Mammary microvascular endothelial cell (primary cell): ENCODE results near the gene ARHGAP33. TPM values are rescaled to one million over a fixed set of nuclear protein-coding genes. Genes with fewer than 3 reads are reported as not detected.

Experiments
- total RNA-seq: library from RNA; depleted of rRNA; stranded (reverse); fragments of >200 nt; gene quantifications from 2 replicates; pipeline ENCODE4 v1.2.3, GENCODE V29; 2015

The ARHGAP33 gene
- 2.1 and 2.6 TPM in 2 replicates for total RNA-seq

GRCh38 chr19:35775298-35776101 lies at the start of gene ARHGAP33:
TSS of gene ARHGAP33 (plus strand) at chr19:35775564. CDS start at chr19:35775659, 95 bp downstream.

GRCh38 chr19:35742121-35742724 lies 33.1 kb upstream of the ARHGAP33 start, which contains the start of gene IGFLR1:
TSS of gene IGFLR1 (minus strand) at chr19:35742452. CDS start at chr19:35741180, 1,272 bp downstream.

GRCh38 chr19:35745328-35746086 lies 29.9 kb upstream of the ARHGAP33 start, which contains the start of the genes PSENEN and U2AF1L4:
TSS of gene PSENEN (plus strand) at chr19:35745651. CDS start at chr19:35745931, 280 bp downstream.
TSS of gene U2AF1L4 (minus strand) at chr19:35745418. CDS start at chr19:35745391, 27 bp downstream.

GRCh38 chr19:35748106-35749020 lies 27.0 kb upstream of the ARHGAP33 start, which contains the start of gene LIN37:
TSS of gene LIN37 (plus strand) at chr19:35748576. CDS start at chr19:35748725, 149 bp downstream.

GRCh38 chr19:35756377-35757230 lies 18.8 kb upstream of the ARHGAP33 start, which contains the start of gene HSPB6:
TSS of gene HSPB6 (minus strand) at chr19:35757029. CDS start at chr19:35757008, 21 bp downstream.

GRCh38 chr19:35757749-35758608 lies 17.4 kb upstream of the ARHGAP33 start, which contains the start of gene PROSER3:
TSS of gene PROSER3 (plus strand) at chr19:35758176. CDS start at chr19:35758216, 40 bp downstream.

GRCh38 chr19:35812220-35813042 lies 37.1 kb downstream of the ARHGAP33 start, which contains the start of gene PRODH2:
TSS of gene PRODH2 (minus strand) at chr19:35812845. CDS start at chr19:35812805, 40 bp downstream.

Other genes with a start within 250 kb of the ARHGAP33 start
- gene SBSN, start 247.3 kb upstream of the ARHGAP33 start, total RNA-seq = not detected in 2 replicates
- gene GAPDHS, start 242.1 kb upstream of the ARHGAP33 start, total RNA-seq = not detected in 2 replicates
- gene TMEM147, start 229.9 kb upstream of the ARHGAP33 start, total RNA-seq = 97.0 and 97.3 TPM in 2 replicates
- gene ATP4A, start 211.9 kb upstream of the ARHGAP33 start, total RNA-seq = not detected in 2 replicates
- gene PMIS2, start 189.4 kb upstream of the ARHGAP33 start, total RNA-seq = not detected in 2 replicates
- 13.0 and 13.1 TPM in 2 replicates for gene HAUS5, start 162.8 kb upstream of the ARHGAP33 start, total RNA-seq
- gene RBM42, start 146.5 kb upstream of the ARHGAP33 start, total RNA-seq = 93.7 and 102 TPM in 2 replicates
- 0.30 and 0.87 TPM in 2 replicates for gene ETV2, start 133.8 kb upstream of the ARHGAP33 start, total RNA-seq
- 571 and 586 TPM in 2 replicates for gene COX6B1, start 127.2 kb upstream of the ARHGAP33 start, total RNA-seq
- gene UPK1A, start 109.0 kb upstream of the ARHGAP33 start, total RNA-seq = not detected in 2 replicates
- not detected in 2 replicates for gene ZBTB32, start 71.0 kb upstream of the ARHGAP33 start, total RNA-seq
- 8.9 and 10.5 TPM in 2 replicates for gene KMT2B, start 57.6 kb upstream of the ARHGAP33 start, total RNA-seq
- 14.1 and 16.2 TPM in 2 replicates for gene IGFLR1, start 33.1 kb upstream of the ARHGAP33 start, total RNA-seq
- 2.1 and 2.7 TPM in 2 replicates for gene U2AF1L4, start 30.1 kb upstream of the ARHGAP33 start, total RNA-seq
- gene PSENEN, start 29.9 kb upstream of the ARHGAP33 start, total RNA-seq = 17.9 and 32.1 TPM in 2 replicates
- gene LIN37, start 27.0 kb upstream of the ARHGAP33 start, total RNA-seq = 8.8 and 12.2 TPM in 2 replicates
- 0.25 TPM in 1 of 2 replicates, not detected in the other for gene HSPB6, start 18.5 kb upstream of the ARHGAP33 start, total RNA-seq
- gene PROSER3, start 17.4 kb upstream of the ARHGAP33 start, total RNA-seq = 9.4 and 13.3 TPM in 2 replicates
- not detected in 2 replicates for gene PRODH2, start 37.3 kb downstream of the ARHGAP33 start, total RNA-seq
- not detected in 2 replicates for gene NPHS1, start 76.9 kb downstream of the ARHGAP33 start, total RNA-seq
- not detected in 2 replicates for gene KIRREL2, start 81.3 kb downstream of the ARHGAP33 start, total RNA-seq
- 3.9 and 7.4 TPM in 2 replicates for gene APLP1, start 93.0 kb downstream of the ARHGAP33 start, total RNA-seq
- 2.2 and 2.7 TPM in 2 replicates for gene NFKBID, start 125.0 kb downstream of the ARHGAP33 start, total RNA-seq
- gene HCST, start 127.0 kb downstream of the ARHGAP33 start, total RNA-seq = not detected in 2 replicates
- not detected in 2 replicates for gene TYROBP, start 132.7 kb downstream of the ARHGAP33 start, total RNA-seq
- gene LRFN3, start 160.8 kb downstream of the ARHGAP33 start, total RNA-seq = 4.5 and 5.2 TPM in 2 replicates
- 17.8 and 19.1 TPM in 2 replicates for gene SDHAF1, start 219.6 kb downstream of the ARHGAP33 start, total RNA-seq
- not detected in 2 replicates for gene SYNE4, start 233.2 kb downstream of the ARHGAP33 start, total RNA-seq
- gene ALKBH6, start 238.6 kb downstream of the ARHGAP33 start, total RNA-seq = 21.0 and 23.0 TPM in 2 replicates